Right lobe of liver (tissue), 4 donors: Measurements from ENCODE around the gene FHIP2A.

ENCODE experiments used
- CTCF ChIP-seq, 4 donors: fragments of 200-600 bp in 3 of 4; fragments of 450-650 bp in 1 of 4; IDR thresholded peaks; one replicate each; pipeline versions ENCODE4 v1.5.1 to v1.8.0; 2016 to 2022; ENCODE audit warnings: antibody characterized with exemption in 4 of 4, mild to moderate bottlenecking in 2 of 4
- POLR2A ChIP-seq: fragments of 450-650 bp; IDR thresholded peaks from one replicate; pipeline ENCODE4 v1.6.1; 2017; ENCODE audit warnings: antibody characterized with exemption, mild to moderate bottlenecking
- donor health status: DM: no; HTN: no; CAD: no.
- donor health status: DM: no; HTN: no; CAD: no.
- donor health status: DM: no; HTN: yes; CAD: no.

DNA sequence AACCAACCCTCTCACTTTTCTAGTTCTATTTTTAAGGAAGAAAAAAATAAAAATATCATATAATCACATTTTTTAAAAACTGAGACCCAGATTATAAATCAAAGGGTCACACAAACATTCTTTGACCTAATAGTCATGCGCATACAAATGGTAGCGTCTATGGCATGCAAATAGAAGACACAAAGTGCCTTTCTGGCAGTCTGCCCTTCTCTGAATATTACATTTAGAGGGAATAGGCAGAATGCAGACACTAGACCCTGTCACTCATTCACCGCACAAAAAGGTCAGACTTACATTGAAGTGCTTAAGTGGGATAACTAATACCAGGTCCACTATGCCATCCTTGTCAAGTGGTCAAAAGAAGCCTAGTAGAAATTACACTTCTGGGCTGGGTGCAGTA is 26.5 kb upstream of the FHIP2A start:
- TF ChIP-seq POLR2A, result no peak
- TF ChIP-seq CTCF (IDR thresholded peaks at IDR 0.05), result no peak
